Measurements from ENCODE around the gene IER5.
A peak's percentile ranks its signal among the peaks of the same experiment; 100 is the strongest.

IER5 gene

GRCh38 chr1:181122222-181122621 lies 33.7 kb downstream of the IER5 start:
- no peak overlapping the region for H4K8ac ChIP-seq (ENCODE audit: low read length)
- no peaks in the 10 kb centered on the region for H3K9me3 ChIP-seq (ENCODE audit: control insufficient read depth, low read length)
- H3K79me1 ChIP-seq (replicated peaks; ENCODE audit: low read length, poor library complexity, severe bottlenecking) = no peaks in the 10 kb centered on the region
- H2BK12ac ChIP-seq (ENCODE audit: low read length in 2 of 2) = peak overlapping the region in 1 of 2 experiments; percentile 10
- no peak for DNase-seq
- no peaks in the 10 kb centered on the region for H3K27me3 ChIP-seq (ENCODE audit: control insufficient read depth in 1 of 2, insufficient read depth in 1 of 2, low read length in 2 of 2)
- no peak overlapping the region for H2BK120ac ChIP-seq (ENCODE audit: low read depth, low read length)
- H3K36me3 ChIP-seq (ENCODE audit: control insufficient read depth in 1 of 2, insufficient read depth in 2 of 2, low read depth in 1 of 2, low read length in 2 of 2) = no peaks in the 10 kb centered on the region
- H2AK5ac ChIP-seq (ENCODE audit: low read length, severe bottlenecking) = no peak overlapping the region
- no peak overlapping the region for H3K23ac ChIP-seq (ENCODE audit: low read length in 2 of 2)
- no peak overlapping the region for H3K4me3 ChIP-seq (ENCODE audit: insufficient read depth in 1 of 2, low read depth in 1 of 2, low read length in 2 of 2)
- peaks cover 15% of the 10 kb centered on the region for H3K4me1 ChIP-seq (ENCODE audit: control insufficient read depth, insufficient read depth, low read depth, low read length)
- H2BK15ac ChIP-seq (ENCODE audit: low read depth, poor library complexity, severe bottlenecking) = no peak overlapping the region
- H3K27ac ChIP-seq (ENCODE audit: low read length, poor library complexity, severe bottlenecking) = no peak overlapping the region
- H3K4ac ChIP-seq (ENCODE audit: low read depth in 1 of 2, low read length in 2 of 2) = no peak overlapping the region
- no peak overlapping the region for H2BK5ac ChIP-seq (ENCODE audit: low read depth, low read length, poor library complexity, severe bottlenecking)
- H2AFZ ChIP-seq (ENCODE audit: low read depth, low read length) = no peak overlapping the region
- WGBS = 91% methylated on average over 4 of the region's 5 CpGs
- H4K91ac ChIP-seq (ENCODE audit: low read length) = no peak overlapping the region
- H3K9ac ChIP-seq (ENCODE audit: low read length) = no peak overlapping the region
- H3K14ac ChIP-seq (ENCODE audit: low read length in 2 of 2) = no peak overlapping the region
- H3K18ac ChIP-seq (ENCODE audit: low read depth in 1 of 2, low read length in 2 of 2) = no peak overlapping the region
- no peak overlapping the region for H3K4me2 ChIP-seq (ENCODE audit: low read length, poor library complexity, severe bottlenecking)

DNA sequence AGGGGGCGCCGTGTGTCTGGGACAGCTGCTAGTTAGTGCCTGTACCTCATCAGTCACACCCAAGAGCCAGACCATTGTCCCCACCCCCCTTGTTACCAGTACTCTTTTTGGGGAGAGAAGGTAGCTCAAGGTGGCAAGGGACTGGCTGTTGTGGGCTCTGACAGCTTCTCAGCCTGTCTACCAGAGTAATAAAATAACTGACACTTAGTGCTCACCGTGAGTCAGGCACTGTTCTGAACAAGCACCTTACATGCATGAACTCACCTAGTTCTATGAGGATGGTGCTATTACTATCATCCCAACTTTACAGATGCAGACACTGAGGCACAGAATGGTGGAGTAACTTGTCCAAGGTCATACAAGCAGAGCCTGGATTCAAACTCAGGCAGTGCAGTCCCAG lies 34.7 kb downstream of the IER5 start:
- WGBS = 81% methylated on average over 3 of the region's 3 CpGs

DNA sequence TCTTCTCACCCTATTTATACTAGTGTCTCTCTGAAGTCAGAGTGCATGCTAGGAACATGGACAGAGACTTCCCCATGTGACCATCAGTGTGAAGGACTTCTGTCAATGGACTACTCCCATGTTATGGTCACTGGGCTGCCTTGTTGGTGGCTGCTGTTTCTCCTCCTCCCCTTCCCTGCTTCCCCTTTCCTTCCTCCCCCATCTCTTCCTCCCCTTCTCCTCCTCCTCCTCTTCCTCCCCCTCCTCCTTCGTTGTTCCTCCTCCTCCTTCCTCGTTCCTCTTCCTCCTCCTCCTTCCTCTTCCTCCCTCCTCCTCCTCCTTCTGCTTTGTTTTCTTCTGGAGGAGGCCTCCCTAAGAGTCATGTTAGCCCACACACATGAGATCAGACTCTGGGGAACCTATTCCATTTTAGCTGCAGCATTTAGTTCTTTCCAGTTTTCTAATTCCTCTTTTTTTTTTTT lies 35.8 kb downstream of the IER5 start:
- no peak overlapping the region for H3K4ac ChIP-seq (ENCODE audit: low read depth in 1 of 2, low read length in 2 of 2)
- no peaks in the 10 kb centered on the region for H3K36me3 ChIP-seq (ENCODE audit: control insufficient read depth in 1 of 2, insufficient read depth in 2 of 2, low read depth in 1 of 2, low read length in 2 of 2)
- no peaks in the 10 kb centered on the region for H3K79me1 ChIP-seq (replicated peaks; ENCODE audit: low read length, poor library complexity, severe bottlenecking)
- 56% methylated on average over 2 of the region's 2 CpGs for WGBS
- peak overlapping the region in 1 of 2 experiments; percentile 22 for H2BK12ac ChIP-seq (ENCODE audit: low read length in 2 of 2)
- no peak overlapping the region for H2BK5ac ChIP-seq (ENCODE audit: low read depth, low read length, poor library complexity, severe bottlenecking)
- no peak overlapping the region for H3K4me2 ChIP-seq (ENCODE audit: low read length, poor library complexity, severe bottlenecking)
- H3K4me1 ChIP-seq (ENCODE audit: control insufficient read depth, insufficient read depth, low read depth, low read length) = peaks cover 25% of the 10 kb centered on the region
- no peak overlapping the region for H2BK120ac ChIP-seq (ENCODE audit: low read depth, low read length)
- H3K23ac ChIP-seq (ENCODE audit: low read length in 2 of 2) = no peak overlapping the region
- no peak overlapping the region for H3K14ac ChIP-seq (ENCODE audit: low read length in 2 of 2)
- no peaks in the 10 kb centered on the region for H3K9me3 ChIP-seq (ENCODE audit: control insufficient read depth, low read length)
- H3K18ac ChIP-seq (ENCODE audit: low read depth in 1 of 2, low read length in 2 of 2) = no peak overlapping the region
- no peak overlapping the region for H2AFZ ChIP-seq (ENCODE audit: low read depth, low read length)
- no peak overlapping the region for H2BK15ac ChIP-seq (ENCODE audit: low read depth, poor library complexity, severe bottlenecking)
- no peak overlapping the region for H4K91ac ChIP-seq (ENCODE audit: low read length)
- H3K27ac ChIP-seq (ENCODE audit: low read length, poor library complexity, severe bottlenecking) = no peak overlapping the region
- no peak for DNase-seq
- H4K8ac ChIP-seq (ENCODE audit: low read length) = no peak overlapping the region
- H2AK5ac ChIP-seq (ENCODE audit: low read length, severe bottlenecking) = no peak overlapping the region
- H3K4me3 ChIP-seq (ENCODE audit: insufficient read depth in 1 of 2, low read depth in 1 of 2, low read length in 2 of 2) = no peak overlapping the region
- no peak overlapping the region for H3K9ac ChIP-seq (ENCODE audit: low read length)
- no peaks in the 10 kb centered on the region for H3K27me3 ChIP-seq (ENCODE audit: control insufficient read depth in 1 of 2, insufficient read depth in 1 of 2, low read length in 2 of 2)

More for the DNA sequence above, 34.7 kb downstream of the IER5 start:
- Histone ChIP-seq H3K9ac (ENCODE audit: low read length) (no peak overlapping the region), H3K4ac (ENCODE audit: low read depth in 1 of 2, low read length in 2 of 2) (no peak overlapping the region), H3K9me3 (ENCODE audit: control insufficient read depth, low read length) (no peaks in the 10 kb centered on the region), H3K23ac (ENCODE audit: low read length in 2 of 2) (no peak overlapping the region), H3K79me1 (replicated peaks; ENCODE audit: low read length, poor library complexity, severe bottlenecking) (no peaks in the 10 kb centered on the region), H2BK5ac (ENCODE audit: low read depth, low read length, poor library complexity, severe bottlenecking) (no peak overlapping the region), H2AK5ac (ENCODE audit: low read length, severe bottlenecking) (no peak overlapping the region), H2BK12ac (ENCODE audit: low read length in 2 of 2) (no peak overlapping the region), H2BK120ac (ENCODE audit: low read depth, low read length) (no peak overlapping the region), H3K4me2 (ENCODE audit: low read length, poor library complexity, severe bottlenecking) (no peak overlapping the region), H3K36me3 (ENCODE audit: control insufficient read depth in 1 of 2, insufficient read depth in 2 of 2, low read depth in 1 of 2, low read length in 2 of 2) (no peaks in the 10 kb centered on the region), H3K27ac (ENCODE audit: low read length, poor library complexity, severe bottlenecking) (no peak overlapping the region), H3K4me1 (ENCODE audit: control insufficient read depth, insufficient read depth, low read depth, low read length) (peaks cover 18% of the 10 kb centered on the region), H2AFZ (ENCODE audit: low read depth, low read length) (no peak overlapping the region), H2BK15ac (ENCODE audit: low read depth, poor library complexity, severe bottlenecking) (no peak overlapping the region), H3K14ac (ENCODE audit: low read length in 2 of 2) (no peak overlapping the region), H4K8ac (ENCODE audit: low read length) (no peak overlapping the region), H3K27me3 (ENCODE audit: control insufficient read depth in 1 of 2, insufficient read depth in 1 of 2, low read length in 2 of 2) (no peaks in the 10 kb centered on the region), H3K18ac (ENCODE audit: low read depth in 1 of 2, low read length in 2 of 2) (no peak overlapping the region), H4K91ac (ENCODE audit: low read length) (no peak overlapping the region), H3K4me3 (ENCODE audit: insufficient read depth in 1 of 2, low read depth in 1 of 2, low read length in 2 of 2) (no peak overlapping the region)
- DNase-seq = no peak

DNA sequence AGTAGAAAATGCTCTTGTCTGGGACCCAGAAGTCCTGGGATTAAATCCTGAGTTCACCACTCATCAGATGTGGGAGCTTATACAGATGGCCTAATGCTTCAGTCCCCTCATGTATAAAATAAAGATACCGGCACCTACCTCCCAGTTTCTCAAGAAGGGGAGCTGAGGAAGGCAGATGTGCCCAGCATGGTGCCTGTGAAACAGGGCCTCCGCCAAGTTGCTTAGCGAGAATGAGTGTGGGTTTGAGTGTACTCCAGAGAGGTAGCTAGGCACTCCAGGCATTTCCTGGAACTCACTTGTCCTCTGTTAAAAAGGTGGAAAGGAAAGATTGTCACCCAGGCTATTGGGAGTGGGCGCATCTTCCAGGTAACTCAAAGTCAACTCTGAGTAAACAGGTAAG lies 37.8 kb downstream of the IER5 start:
- H3K14ac ChIP-seq (ENCODE audit: low read length in 2 of 2) = no peak overlapping the region
- H3K36me3 ChIP-seq (ENCODE audit: control insufficient read depth in 1 of 2, insufficient read depth in 2 of 2, low read depth in 1 of 2, low read length in 2 of 2) = no peaks in the 10 kb centered on the region
- no peak overlapping the region for H2BK12ac ChIP-seq (ENCODE audit: low read length in 2 of 2)
- no peak overlapping the region for H3K27ac ChIP-seq (ENCODE audit: low read length, poor library complexity, severe bottlenecking)
- no peaks in the 10 kb centered on the region for H3K27me3 ChIP-seq (ENCODE audit: control insufficient read depth in 1 of 2, insufficient read depth in 1 of 2, low read length in 2 of 2)
- H3K79me1 ChIP-seq (replicated peaks; ENCODE audit: low read length, poor library complexity, severe bottlenecking) = no peaks in the 10 kb centered on the region
- no peak overlapping the region for H3K18ac ChIP-seq (ENCODE audit: low read depth in 1 of 2, low read length in 2 of 2)
- H3K9ac ChIP-seq (ENCODE audit: low read length) = no peak overlapping the region
- H4K91ac ChIP-seq (ENCODE audit: low read length) = no peak overlapping the region
- H4K8ac ChIP-seq (ENCODE audit: low read length) = no peak overlapping the region
- peaks cover 24% of the 10 kb centered on the region for H3K4me1 ChIP-seq (ENCODE audit: control insufficient read depth, insufficient read depth, low read depth, low read length)
- no peak overlapping the region for H2BK120ac ChIP-seq (ENCODE audit: low read depth, low read length)
- H2AFZ ChIP-seq (ENCODE audit: low read depth, low read length) = no peak overlapping the region
- no peak overlapping the region for H2BK5ac ChIP-seq (ENCODE audit: low read depth, low read length, poor library complexity, severe bottlenecking)
- H3K4ac ChIP-seq (ENCODE audit: low read depth in 1 of 2, low read length in 2 of 2) = no peak overlapping the region
- 82% methylated on average over 4 of the region's 4 CpGs for WGBS
- no peak overlapping the region for H3K4me2 ChIP-seq (ENCODE audit: low read length, poor library complexity, severe bottlenecking)
- no peak overlapping the region for H3K23ac ChIP-seq (ENCODE audit: low read length in 2 of 2)
- no peak overlapping the region for H2AK5ac ChIP-seq (ENCODE audit: low read length, severe bottlenecking)
- H3K9me3 ChIP-seq (ENCODE audit: control insufficient read depth, low read length) = no peaks in the 10 kb centered on the region
- no peak overlapping the region for H2BK15ac ChIP-seq (ENCODE audit: low read depth, poor library complexity, severe bottlenecking)
- H3K4me3 ChIP-seq (ENCODE audit: insufficient read depth in 1 of 2, low read depth in 1 of 2, low read length in 2 of 2) = no peak overlapping the region
- no peak for DNase-seq
